ENCODE measurements around the gene PRSS53.

PRSS53 gene

GRCh38 chr16:31074814-31075183, 13.9 kb downstream of the PRSS53 start:
- FAIRE-seq (no peak), DNase-seq (ENCODE audit: insufficient read length, low spot score) (no peak)
- TF ChIP-seq PAX5 (IDR thresholded peaks at IDR 0.05; ENCODE audit: insufficient read depth, low read length, severe bottlenecking) (no peak), POU2F2 (IDR thresholded peaks at IDR 0.05; ENCODE audit: low read depth, low read length) (no peak), POLR2A (IDR thresholded peaks at IDR 0.05; ENCODE audit: low read depth, low read length) (no peak; the same call in 1 of the 2 replicates), SPI1 (IDR thresholded peaks at IDR 0.05; ENCODE audit: low read depth, low read length) (no peak), TAF1 (IDR thresholded peaks at IDR 0.05; ENCODE audit: low read depth, low read length) (no peak; the same call in 1 of the 2 replicates), POLR2AphosphoS5 (IDR thresholded peaks at IDR 0.05; ENCODE audit: low read depth, low read length) (no peak)

GRCh38 chr16:31073970-31074813, 14.6 kb downstream of the PRSS53 start, which contains the start of the genes ZNF646 and ZNF668:
Gene ZNF646 (plus strand): TSS chr16:31074422. CDS start chr16:31076325, 1,903 bp downstream.
Gene ZNF668 (minus strand): TSS chr16:31074240. CDS start chr16:31064459, 9,781 bp downstream.
- TF ChIP-seq POLR2AphosphoS5 (IDR thresholded peaks at IDR 0.05; ENCODE audit: low read depth, low read length) (peak; percentile 91), POLR2A (IDR thresholded peaks at IDR 0.05; ENCODE audit: low read depth, low read length) (peak; percentile 92), SPI1 (IDR thresholded peaks at IDR 0.05; ENCODE audit: low read depth, low read length) (peak; percentile 84), TAF1 (IDR thresholded peaks at IDR 0.05; ENCODE audit: low read depth, low read length) (peak; percentile 83; the same call in 1 of the 2 replicates), POU2F2 (IDR thresholded peaks at IDR 0.05; ENCODE audit: low read depth, low read length) (peak; percentile 87; the same call in 1 of the 2 replicates), PAX5 (IDR thresholded peaks at IDR 0.05; ENCODE audit: insufficient read depth, low read length, severe bottlenecking) (no peak)
- FAIRE-seq (peak; percentile 97), DNase-seq (ENCODE audit: insufficient read length, low spot score) (peak; percentile 94)

- TF ChIP-seq PAX5 (IDR thresholded peaks at IDR 0.05; ENCODE audit: insufficient read depth, low read length, severe bottlenecking) (no peak), POLR2A (IDR thresholded peaks at IDR 0.05; ENCODE audit: low read depth, low read length) (peak; percentile 45; the same call in 1 of the 2 replicates), POU2F2 (IDR thresholded peaks at IDR 0.05; ENCODE audit: low read depth, low read length) (peak; percentile 23; the same call in 1 of the 2 replicates), POLR2AphosphoS5 (IDR thresholded peaks at IDR 0.05; ENCODE audit: low read depth, low read length) (no peak; the same call in none of the 2 replicates), TAF1 (IDR thresholded peaks at IDR 0.05; ENCODE audit: low read depth, low read length) (peak; percentile 79), SPI1 (IDR thresholded peaks at IDR 0.05; ENCODE audit: low read depth, low read length) (peak; percentile 74)
- FAIRE-seq: peak; percentile 64
- peak; percentile 82 for DNase-seq (ENCODE audit: insufficient read length, low spot score)
Measured at GRCh38 chr16:31073142-31073969, 15.4 kb downstream of the PRSS53 start.

- peak; percentile 62 for FAIRE-seq
- TF ChIP-seq PAX5 (IDR thresholded peaks at IDR 0.05; ENCODE audit: insufficient read depth, low read length, severe bottlenecking) (no peak), TAF1 (IDR thresholded peaks at IDR 0.05; ENCODE audit: low read depth, low read length) (no peak), POLR2A (IDR thresholded peaks at IDR 0.05; ENCODE audit: low read depth, low read length) (no peak), POU2F2 (IDR thresholded peaks at IDR 0.05; ENCODE audit: low read depth, low read length) (no peak), POLR2AphosphoS5 (IDR thresholded peaks at IDR 0.05; ENCODE audit: low read depth, low read length) (peak; percentile 37; the same call in 1 of the 2 replicates), SPI1 (IDR thresholded peaks at IDR 0.05; ENCODE audit: low read depth, low read length) (no peak)
- DNase-seq (ENCODE audit: insufficient read length, low spot score): no peak
Measured at GRCh38 chr16:31072540-31073141, 16.1 kb downstream of the PRSS53 start.

- TF ChIP-seq SPI1 (IDR thresholded peaks at IDR 0.05; ENCODE audit: low read depth, low read length): no peak
- no peak for TF ChIP-seq POLR2AphosphoS5 (IDR thresholded peaks at IDR 0.05; ENCODE audit: low read depth, low read length)
- TF ChIP-seq POU2F2 (IDR thresholded peaks at IDR 0.05; ENCODE audit: low read depth, low read length): no peak
- TF ChIP-seq POLR2A (IDR thresholded peaks at IDR 0.05; ENCODE audit: low read depth, low read length): no peak
- DNase-seq (ENCODE audit: insufficient read length, low spot score) (no peak), FAIRE-seq (no peak)
Measured at GRCh38 chr16:31071861-31072260, 16.9 kb downstream of the PRSS53 start.

GRCh38 chr16:31067342-31067741, 21.4 kb downstream of the PRSS53 start:
- TF ChIP-seq POLR2A (IDR thresholded peaks at IDR 0.05; ENCODE audit: low read depth, low read length): no peak
- DNase-seq (ENCODE audit: insufficient read length, low spot score) (no peak), FAIRE-seq (no peak)

- TF ChIP-seq POLR2AphosphoS5 (IDR thresholded peaks at IDR 0.05; ENCODE audit: low read depth, low read length) (no peak), TAF1 (IDR thresholded peaks at IDR 0.05; ENCODE audit: low read depth, low read length) (no peak), POLR2A (IDR thresholded peaks at IDR 0.05; ENCODE audit: low read depth, low read length) (no peak), PAX5 (IDR thresholded peaks at IDR 0.05; ENCODE audit: insufficient read depth, low read length, severe bottlenecking) (no peak), POU2F2 (IDR thresholded peaks at IDR 0.05; ENCODE audit: low read depth, low read length) (no peak), SPI1 (IDR thresholded peaks at IDR 0.05; ENCODE audit: low read depth, low read length) (no peak)
- DNase-seq (ENCODE audit: insufficient read length, low spot score) (no peak), FAIRE-seq (no peak)
Measured at GRCh38 chr16:31064882-31065461, 23.8 kb downstream of the PRSS53 start.

GRCh38 chr16:31063843-31064611, 24.7 kb downstream of the PRSS53 start:
- FAIRE-seq (no peak), DNase-seq (ENCODE audit: insufficient read length, low spot score) (no peak)
- TF ChIP-seq POLR2AphosphoS5 (IDR thresholded peaks at IDR 0.05; ENCODE audit: low read depth, low read length) (no peak), POLR2A (IDR thresholded peaks at IDR 0.05; ENCODE audit: low read depth, low read length) (no peak), SPI1 (IDR thresholded peaks at IDR 0.05; ENCODE audit: low read depth, low read length) (no peak), TAF1 (IDR thresholded peaks at IDR 0.05; ENCODE audit: low read depth, low read length) (no peak)

All from GM12891 (cell line).